PFSK-1 (cell line): ENCODE results near the gene RASGRF1.

Experiments
- FOXP2 ChIP-seq: optimal IDR thresholded peaks from 2 replicates; pipeline ENCODE3; 2011; ENCODE audit warnings: borderline replicate concordance, control low read depth, inconsistent platforms; ENCODE audit not compliant: insufficient read depth; ENCODE audit errors: extremely low read length, extremely low read depth
- POLR2AphosphoS5 ChIP-seq: IDR thresholded peaks from 2 replicates; pipeline ENCODE4 v1.6.1; 2012; ENCODE audit warnings: low read depth, mild to moderate bottlenecking, control low read depth, low read length, moderate library complexity
- REST ChIP-seq, 2 experiments: IDR thresholded peaks; 2 replicates each; pipeline versions ENCODE4 v1.6.1 to v1.8.0; 2011 to 2012; ENCODE audit warnings: low read depth in 2 of 2, low read length in 2 of 2, control low read depth in 1 of 2, inconsistent platforms in 1 of 2, mild to moderate bottlenecking in 1 of 2, moderate library complexity in 1 of 2; ENCODE audit not compliant: insufficient read depth in 1 of 2
- SIN3A ChIP-seq: IDR thresholded peaks from 2 replicates; pipeline ENCODE4 v1.6.1; 2012; ENCODE audit warnings: mild to moderate bottlenecking, low read length, moderate library complexity, borderline replicate concordance; ENCODE audit not compliant: insufficient read depth
- TAF1 ChIP-seq: IDR thresholded peaks from 2 replicates; pipeline ENCODE4 v1.6.1; 2012; ENCODE audit warnings: low read length, control low read depth, borderline replicate concordance; ENCODE audit not compliant: insufficient read depth

The RASGRF1 gene

GRCh38 chr15:78969687-78970349, 120.8 kb downstream of the RASGRF1 start:
- TF ChIP-seq TAF1 (no peak), POLR2AphosphoS5 (no peak), SIN3A (no peak), REST (IDR thresholded peaks at IDR 0.05; ENCODE audit: insufficient read depth in 1 of 2, low read depth in 2 of 2, low read length in 2 of 2) (no peak), FOXP2 (no peak)

GRCh38 chr15:78968539-78969271, 121.9 kb downstream of the RASGRF1 start:
- TF ChIP-seq TAF1, result no peak
- no peak for TF ChIP-seq POLR2AphosphoS5
- no peak for TF ChIP-seq REST (IDR thresholded peaks at IDR 0.05; ENCODE audit: insufficient read depth in 1 of 2, low read depth in 2 of 2, low read length in 2 of 2)
- TF ChIP-seq SIN3A, result no peak
- no peak for TF ChIP-seq FOXP2

- no peak for TF ChIP-seq POLR2AphosphoS5
Observed at GRCh38 chr15:78968114-78968513, 122.5 kb downstream of the RASGRF1 start.

GRCh38 chr15:78960308-78960707, 130.3 kb downstream of the RASGRF1 start:
- TF ChIP-seq FOXP2, result no peak
- no peak for TF ChIP-seq POLR2AphosphoS5
- TF ChIP-seq TAF1, result no peak
- TF ChIP-seq SIN3A, result no peak
- TF ChIP-seq REST (IDR thresholded peaks at IDR 0.05; ENCODE audit: insufficient read depth in 1 of 2, low read depth in 2 of 2, low read length in 2 of 2), result no peak

GRCh38 chr15:78959360-78959759, 131.2 kb downstream of the RASGRF1 start:
- no peak for TF ChIP-seq REST (IDR thresholded peaks at IDR 0.05; ENCODE audit: insufficient read depth in 1 of 2, low read depth in 2 of 2, low read length in 2 of 2)
